Measurements from ENCODE around the gene S100A2. TPM values are rescaled to one million over a fixed set of nuclear protein-coding genes. Genes with fewer than 3 reads are reported as not detected.
"Not testable (repeated sequence)": the region's sequence is repeated elsewhere in the genome, so short reads cannot be mapped to it uniquely, and the experiment has no call there.

S100A2 gene
- total and polyA plus RNA-seq, 4 donors, result 1.1 to 261 (median 54.8) TPM

DNA sequence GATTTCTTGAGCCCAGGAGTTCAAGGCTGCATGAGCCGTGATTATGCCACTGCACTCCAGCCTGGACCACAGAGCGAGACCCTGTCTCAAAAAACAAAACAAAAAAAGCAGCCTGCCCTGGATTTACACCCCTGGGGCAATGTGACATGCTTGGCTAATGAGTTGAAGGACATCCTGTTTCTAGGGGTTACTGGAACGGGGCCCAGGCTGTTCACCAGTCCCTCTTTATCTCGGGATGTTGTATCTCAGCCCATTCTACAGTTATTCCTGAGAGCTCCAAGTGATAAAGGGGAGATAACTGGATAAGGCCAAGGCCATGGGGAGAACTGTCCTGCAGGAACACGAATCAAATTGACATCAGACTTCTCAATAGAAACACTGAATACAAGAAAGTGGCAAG lies 21.7 kb upstream of the S100A2 start:
- no peaks in the 10 kb centered on the region for H3K4me1 ChIP-seq (ENCODE audit: control insufficient read depth in 5 of 5, insufficient read depth in 5 of 5, low read length in 5 of 5)
- 56 to 69% methylated on average over 5 of the region's 5 CpGs for WGBS, 2 donors
- TF ChIP-seq, protein P1, sequence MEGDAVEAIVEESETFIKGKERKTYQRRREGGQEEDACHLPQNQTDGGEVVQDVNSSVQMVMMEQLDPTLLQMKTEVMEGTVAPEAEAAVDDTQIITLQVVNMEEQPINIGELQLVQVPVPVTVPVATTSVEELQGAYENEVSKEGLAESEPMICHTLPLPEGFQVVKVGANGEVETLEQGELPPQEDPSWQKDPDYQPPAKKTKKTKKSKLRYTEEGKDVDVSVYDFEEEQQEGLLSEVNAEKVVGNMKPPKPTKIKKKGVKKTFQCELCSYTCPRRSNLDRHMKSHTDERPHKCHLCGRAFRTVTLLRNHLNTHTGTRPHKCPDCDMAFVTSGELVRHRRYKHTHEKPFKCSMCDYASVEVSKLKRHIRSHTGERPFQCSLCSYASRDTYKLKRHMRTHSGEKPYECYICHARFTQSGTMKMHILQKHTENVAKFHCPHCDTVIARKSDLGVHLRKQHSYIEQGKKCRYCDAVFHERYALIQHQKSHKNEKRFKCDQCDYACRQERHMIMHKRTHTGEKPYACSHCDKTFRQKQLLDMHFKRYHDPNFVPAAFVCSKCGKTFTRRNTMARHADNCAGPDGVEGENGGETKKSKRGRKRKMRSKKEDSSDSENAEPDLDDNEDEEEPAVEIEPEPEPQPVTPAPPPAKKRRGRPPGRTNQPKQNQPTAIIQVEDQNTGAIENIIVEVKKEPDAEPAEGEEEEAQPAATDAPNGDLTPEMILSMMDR (IDR thresholded peaks at IDR 0.05; ENCODE audit: control extremely low read depth, extremely low read depth), result no peak
- no peak overlapping the region for H3K4me3 ChIP-seq
- ATAC-seq (ENCODE audit: insufficient read depth, low FRiP score) (no peak), DNase-seq (no peak)
- peaks cover 0 to 2% (median 0%) of the 10 kb centered on the region in 4 donors for H3K36me3 ChIP-seq (ENCODE audit: control insufficient read depth in 4 of 4, insufficient read depth in 4 of 4, low read length in 4 of 4)
- H3K9me3 ChIP-seq (ENCODE audit: control insufficient read depth in 4 of 4, insufficient read depth in 3 of 4, low read length in 3 of 4), result no peaks in the 10 kb centered on the region
- H3K27ac ChIP-seq (ENCODE audit: low read depth in 1 of 2, low read length in 1 of 2), result no peak overlapping the region
- no peak overlapping the region for H3K9ac ChIP-seq (ENCODE audit: insufficient read depth in 1 of 2, low read length in 2 of 2)
- H3K27me3 ChIP-seq (ENCODE audit: control insufficient read depth in 3 of 3, insufficient read depth in 3 of 3, low read length in 2 of 3), result no peaks in the 10 kb centered on the region

DNA sequence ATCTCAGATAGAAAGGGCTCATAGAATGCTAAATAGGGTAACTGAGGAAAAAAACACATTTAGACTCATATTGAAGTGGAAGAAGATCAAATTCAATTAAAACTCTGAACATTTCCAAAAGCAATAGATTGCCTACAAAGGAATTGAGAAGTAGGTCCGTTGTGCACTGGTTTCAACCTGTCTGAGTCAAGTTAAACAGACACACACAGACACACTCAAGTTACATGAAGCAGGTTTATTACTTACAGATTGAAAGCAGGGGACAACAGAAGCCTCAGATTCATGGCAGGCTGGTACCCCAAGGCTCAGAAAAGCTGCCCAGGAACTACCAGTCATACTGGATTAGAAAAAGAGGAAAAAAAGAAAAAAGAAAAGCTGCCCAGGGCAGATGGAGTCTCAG lies 20.7 kb upstream of the S100A2 start:
- H3K9me3 ChIP-seq (ENCODE audit: control insufficient read depth in 4 of 4, insufficient read depth in 3 of 4, low read length in 3 of 4), result no peaks in the 10 kb centered on the region
- 54 to 61% methylated on average over 1 of the region's 1 CpG for WGBS, 2 donors
- TF ChIP-seq, protein P1 (IDR thresholded peaks at IDR 0.05; ENCODE audit: control extremely low read depth, extremely low read depth), result no peak
- no peaks in the 10 kb centered on the region for H3K27me3 ChIP-seq (ENCODE audit: control insufficient read depth in 3 of 3, insufficient read depth in 3 of 3, low read length in 2 of 3)
- DNase-seq (no peak), ATAC-seq (ENCODE audit: insufficient read depth, low FRiP score) (no peak)
- H3K4me1 ChIP-seq (ENCODE audit: control insufficient read depth in 5 of 5, insufficient read depth in 5 of 5, low read length in 5 of 5), result no peaks in the 10 kb centered on the region
- H3K4me3 ChIP-seq, result no peak overlapping the region
- no peak overlapping the region for H3K9ac ChIP-seq (ENCODE audit: insufficient read depth in 1 of 2, low read length in 2 of 2)
- H3K36me3 ChIP-seq (ENCODE audit: control insufficient read depth in 4 of 4, insufficient read depth in 4 of 4, low read length in 4 of 4), result peaks cover 0 to 2% (median 0%) of the 10 kb centered on the region in 4 donors
- no peak overlapping the region for H3K27ac ChIP-seq (ENCODE audit: low read depth in 1 of 2, low read length in 1 of 2)

DNA sequence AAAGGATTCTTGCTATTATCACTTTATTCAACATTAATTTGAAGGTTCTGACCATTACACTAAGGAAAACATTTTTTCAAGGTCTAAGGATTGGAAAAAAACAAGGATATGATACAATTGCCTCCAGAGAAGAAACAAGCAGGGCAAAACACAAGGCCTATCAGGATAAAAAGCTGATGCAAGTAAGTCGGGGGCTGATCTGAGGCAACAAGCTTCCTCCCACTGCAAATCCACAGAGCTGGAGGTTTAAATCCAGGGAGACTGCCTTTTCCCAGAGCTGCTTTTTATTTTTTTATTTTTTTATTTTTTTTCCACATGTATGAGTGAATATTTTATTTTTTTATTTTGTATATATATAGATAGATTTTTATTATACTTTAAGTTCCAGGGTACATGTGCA lies 19.4 kb upstream of the S100A2 start:
- 64 to 86% methylated on average over 1 of the region's 1 CpG for WGBS, 2 donors
- Histone ChIP-seq H3K9me3 (ENCODE audit: control insufficient read depth in 4 of 4, insufficient read depth in 3 of 4, low read length in 3 of 4) (no peaks in the 10 kb centered on the region), H3K4me1 (ENCODE audit: control insufficient read depth in 5 of 5, insufficient read depth in 5 of 5, low read length in 5 of 5) (no peaks in the 10 kb centered on the region), H3K4me3 (no peak overlapping the region), H3K27me3 (ENCODE audit: control insufficient read depth in 3 of 3, insufficient read depth in 3 of 3, low read length in 2 of 3) (no peaks in the 10 kb centered on the region), H3K27ac (ENCODE audit: low read depth in 1 of 2, low read length in 1 of 2) (no peak overlapping the region), H3K36me3 (ENCODE audit: control insufficient read depth in 4 of 4, insufficient read depth in 4 of 4, low read length in 4 of 4) (peaks cover 0 to 2% (median 0%) of the 10 kb centered on the region in 4 donors), H3K9ac (ENCODE audit: insufficient read depth in 1 of 2, low read length in 2 of 2) (no peak overlapping the region)
- DNase-seq, result no peak
- no peak for ATAC-seq (ENCODE audit: insufficient read depth, low FRiP score)
- TF ChIP-seq, protein P1 (IDR thresholded peaks at IDR 0.05; ENCODE audit: control extremely low read depth, extremely low read depth), result no peak

DNA sequence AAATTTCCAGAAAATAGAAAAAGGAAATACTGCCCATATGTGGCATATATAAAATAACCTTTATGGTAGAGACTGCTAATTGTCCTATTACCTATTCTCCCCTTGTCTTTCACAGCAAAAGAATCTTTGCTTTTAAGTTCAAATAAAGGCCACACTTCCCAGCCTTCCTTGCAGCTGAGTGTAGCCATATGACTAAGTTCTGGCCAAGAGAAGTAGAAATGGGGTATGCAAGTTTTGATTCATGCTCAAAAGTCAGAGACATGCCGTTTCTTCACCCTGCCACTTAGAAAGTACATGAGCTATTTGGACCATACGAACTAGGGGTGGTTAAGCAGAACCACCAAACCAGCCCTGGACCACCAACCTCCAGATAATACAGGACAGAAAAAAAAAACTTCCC lies 18.3 kb upstream of the S100A2 start:
- Histone ChIP-seq H3K36me3 (ENCODE audit: control insufficient read depth in 4 of 4, insufficient read depth in 4 of 4, low read length in 4 of 4) (peaks cover 0 to 2% (median 0%) of the 10 kb centered on the region in 4 donors), H3K27me3 (ENCODE audit: control insufficient read depth in 3 of 3, insufficient read depth in 3 of 3, low read length in 2 of 3) (no peaks in the 10 kb centered on the region), H3K27ac (ENCODE audit: low read depth in 1 of 2, low read length in 1 of 2) (no peak overlapping the region), H3K4me1 (ENCODE audit: control insufficient read depth in 5 of 5, insufficient read depth in 5 of 5, low read length in 5 of 5) (no peaks in the 10 kb centered on the region), H3K9me3 (ENCODE audit: control insufficient read depth in 4 of 4, insufficient read depth in 3 of 4, low read length in 3 of 4) (no peaks in the 10 kb centered on the region), H3K9ac (ENCODE audit: insufficient read depth in 1 of 2, low read length in 2 of 2) (no peak overlapping the region), H3K4me3 (no peak overlapping the region)
- DNase-seq, result no peak
- WGBS, 2 donors, result 82% methylated on average over 2 of the region's 2 CpGs
- ATAC-seq (ENCODE audit: insufficient read depth, low FRiP score), result no peak
- TF ChIP-seq, protein P1 (IDR thresholded peaks at IDR 0.05; ENCODE audit: control extremely low read depth, extremely low read depth), result no peak

DNA sequence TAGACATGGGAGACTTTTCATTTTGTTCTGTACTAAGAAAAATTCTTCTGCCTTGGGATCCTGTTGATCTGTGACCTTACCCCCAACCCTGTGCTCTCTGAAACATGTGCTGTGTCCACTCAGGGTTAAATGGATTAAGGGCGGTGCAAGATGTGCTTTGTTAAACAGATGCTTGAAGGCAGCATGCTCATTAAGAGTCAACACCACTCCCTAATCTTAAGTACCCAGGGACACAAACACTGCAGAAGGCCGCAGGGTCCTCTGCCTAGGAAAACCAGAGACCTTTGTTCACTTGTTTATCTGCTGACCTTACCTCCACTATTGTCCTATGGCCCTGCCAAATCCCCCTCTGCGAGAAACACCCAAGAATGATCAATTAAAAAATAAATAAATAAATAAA lies 17.9 kb upstream of the S100A2 start:
- H3K27ac ChIP-seq (ENCODE audit: low read depth in 1 of 2, low read length in 1 of 2); DNase-seq; H3K4me3 ChIP-seq; H3K9ac ChIP-seq (ENCODE audit: insufficient read depth in 1 of 2, low read length in 2 of 2); H3K4me1 ChIP-seq (ENCODE audit: control insufficient read depth in 5 of 5, insufficient read depth in 5 of 5, low read length in 5 of 5); ATAC-seq (ENCODE audit: insufficient read depth, low FRiP score); H3K27me3 ChIP-seq (ENCODE audit: control insufficient read depth in 3 of 3, insufficient read depth in 3 of 3, low read length in 2 of 3); H3K36me3 ChIP-seq (ENCODE audit: control insufficient read depth in 4 of 4, insufficient read depth in 4 of 4, low read length in 4 of 4); H3K9me3 ChIP-seq (ENCODE audit: control insufficient read depth in 4 of 4, insufficient read depth in 3 of 4, low read length in 3 of 4): not testable (repeated sequence)
- WGBS, 2 donors, result 80 to 81% methylated on average over 2 to 3 of the region's 3 CpGs

DNA sequence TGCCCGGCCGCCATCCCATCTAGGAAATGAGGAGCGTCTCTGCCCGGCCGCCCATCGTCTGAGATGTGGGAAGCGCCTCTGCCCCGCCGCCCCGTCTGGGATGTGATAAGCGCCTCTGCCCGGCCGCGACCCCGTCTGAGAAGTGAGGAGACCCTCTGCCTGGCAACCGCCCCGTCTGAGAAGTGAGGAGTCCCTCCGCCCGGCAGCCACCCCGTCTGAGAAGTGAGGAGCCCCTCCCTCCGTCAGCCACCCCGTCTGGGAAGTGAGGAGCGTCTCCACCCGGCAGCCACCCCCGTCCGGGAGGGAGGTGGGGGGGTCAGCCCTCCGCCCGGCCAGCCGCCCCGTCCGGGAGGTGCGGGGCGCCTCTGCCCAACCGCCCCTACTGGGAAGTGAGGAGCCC lies 17.2 kb upstream of the S100A2 start:
- not testable (repeated sequence) for DNase-seq

More for the DNA sequence above, 17.2 kb upstream of the S100A2 start:
- H3K9me3 ChIP-seq (ENCODE audit: control insufficient read depth in 4 of 4, insufficient read depth in 3 of 4, low read length in 3 of 4); H3K9ac ChIP-seq (ENCODE audit: insufficient read depth in 1 of 2, low read length in 2 of 2); H3K4me1 ChIP-seq (ENCODE audit: control insufficient read depth in 5 of 5, insufficient read depth in 5 of 5, low read length in 5 of 5); H3K27ac ChIP-seq (ENCODE audit: low read depth in 1 of 2, low read length in 1 of 2); ATAC-seq (ENCODE audit: insufficient read depth, low FRiP score); H3K36me3 ChIP-seq (ENCODE audit: control insufficient read depth in 4 of 4, insufficient read depth in 4 of 4, low read length in 4 of 4); H3K27me3 ChIP-seq (ENCODE audit: control insufficient read depth in 3 of 3, insufficient read depth in 3 of 3, low read length in 2 of 3); H3K4me3 ChIP-seq: not testable (repeated sequence)
- WGBS, 2 donors, result 95 to 96% methylated on average over 28 to 34 of the region's 34 CpGs
